Thyroid gland (tissue), 4 donors: ENCODE results near the gene NSUN3.

Experiments
- CTCF ChIP-seq, 6 experiments: fragments of 200-600 bp in 3 of 6; fragments of 450-650 bp in 3 of 6; sonication (generic) in 3 of 6; IDR thresholded peaks; one replicate each; pipeline ENCODE4 v1.5.1; 2016 to 2019; ENCODE audit warnings: antibody characterized with exemption in 6 of 6, mild to moderate bottlenecking in 2 of 6, inconsistent platforms in 1 of 6, moderate library complexity in 1 of 6
- POLR2A ChIP-seq, 2 donors: fragments of 450-650 bp; IDR thresholded peaks; one replicate each; pipeline ENCODE4 v1.6.1; 2017; ENCODE audit warnings: antibody characterized with exemption in 2 of 2, mild to moderate bottlenecking in 2 of 2, moderate library complexity in 1 of 2

GRCh38 chr3:94071713-94072284, 8.9 kb downstream of the NSUN3 start:
- TF ChIP-seq POLR2A (IDR thresholded peaks at IDR 0.05) (no peak), CTCF (IDR thresholded peaks at IDR 0.05) (no peak)
